Measurements from ENCODE around the gene ZNF785. TPM values are rescaled to one million over a fixed set of nuclear protein-coding genes. Genes with fewer than 3 reads are reported as not detected.
"Not testable (repeated sequence)": the region's sequence is repeated elsewhere in the genome, so short reads cannot be mapped to it uniquely, and the experiment has no call there.

The ZNF785 gene
- total RNA-seq, 1 experiment from 2014 or later, result 2.8 TPM

- no peaks in the 10 kb centered on the region for H3K36me3 ChIP-seq (replicated peaks; ENCODE audit: control insufficient read depth, insufficient read depth, low read length)
- H3K4me3 ChIP-seq (ENCODE audit: insufficient read depth, low read depth, low read length), result no peak overlapping the region
- DNase-seq, result no peak
- no peaks in the 10 kb centered on the region for H3K27me3 ChIP-seq (ENCODE audit: control insufficient read depth, insufficient read depth, low read length)
Measured at GRCh38 chr16:30546115-30546514, 39.4 kb downstream of the ZNF785 start.

- no peaks in the 10 kb centered on the region for H3K27me3 ChIP-seq (ENCODE audit: control insufficient read depth, insufficient read depth, low read length)
- no peaks in the 10 kb centered on the region; the same call in 1 of the 2 replicates for H3K36me3 ChIP-seq (replicated peaks; ENCODE audit: control insufficient read depth, insufficient read depth, low read length)
- no peak for DNase-seq
- no peak overlapping the region for H3K4me3 ChIP-seq (ENCODE audit: insufficient read depth, low read depth, low read length)
Measured at GRCh38 chr16:30543067-30543466, 42.4 kb downstream of the ZNF785 start.

- H3K36me3 ChIP-seq (replicated peaks; ENCODE audit: control insufficient read depth, insufficient read depth, low read length), result no peaks in the 10 kb centered on the region; the same call in 1 of the 2 replicates
- H3K4me3 ChIP-seq (ENCODE audit: insufficient read depth, low read depth, low read length), result no peak overlapping the region
- DNase-seq, result no peak
- H3K27me3 ChIP-seq (ENCODE audit: control insufficient read depth, insufficient read depth, low read length), result no peaks in the 10 kb centered on the region
Measured at GRCh38 chr16:30541502-30542329, 43.8 kb downstream of the ZNF785 start.

- H3K36me3 ChIP-seq (replicated peaks; ENCODE audit: control insufficient read depth, insufficient read depth, low read length); DNase-seq; H3K27me3 ChIP-seq (ENCODE audit: control insufficient read depth, insufficient read depth, low read length); H3K4me3 ChIP-seq (ENCODE audit: insufficient read depth, low read depth, low read length): not testable (repeated sequence)
Measured at GRCh38 chr16:30540916-30541464, 44.5 kb downstream of the ZNF785 start.

GRCh38 chr16:30539986-30540526 lies 45.4 kb downstream of the ZNF785 start:
- H3K4me3 ChIP-seq (ENCODE audit: insufficient read depth, low read depth, low read length); H3K27me3 ChIP-seq (ENCODE audit: control insufficient read depth, insufficient read depth, low read length); H3K36me3 ChIP-seq (replicated peaks; ENCODE audit: control insufficient read depth, insufficient read depth, low read length); DNase-seq: not testable (repeated sequence)

GRCh38 chr16:30539000-30539964 lies 46.2 kb downstream of the ZNF785 start:
- no peaks in the 10 kb centered on the region; the same call in 1 of the 2 replicates for H3K36me3 ChIP-seq (replicated peaks; ENCODE audit: control insufficient read depth, insufficient read depth, low read length)
- no peak overlapping the region for H3K4me3 ChIP-seq (ENCODE audit: insufficient read depth, low read depth, low read length)
- no peak for DNase-seq
- H3K27me3 ChIP-seq (ENCODE audit: control insufficient read depth, insufficient read depth, low read length), result no peaks in the 10 kb centered on the region

- H3K36me3 ChIP-seq (replicated peaks; ENCODE audit: control insufficient read depth, insufficient read depth, low read length); DNase-seq: not testable (repeated sequence)
Measured at GRCh38 chr16:30536391-30537024, 49.0 kb downstream of the ZNF785 start.

GRCh38 chr16:30535777-30536190 lies 49.7 kb downstream of the ZNF785 start:
- peak; percentile 87 for DNase-seq
- peaks cover 2% of the 10 kb centered on the region for H3K36me3 ChIP-seq (replicated peaks; ENCODE audit: control insufficient read depth, insufficient read depth, low read length)
- peak overlapping the region; percentile 86 for H3K4me3 ChIP-seq (ENCODE audit: insufficient read depth, low read depth, low read length)
- no peaks in the 10 kb centered on the region for H3K27me3 ChIP-seq (ENCODE audit: control insufficient read depth, insufficient read depth, low read length)

More at GRCh38 chr16:30536391-30537024, 49.0 kb downstream of the ZNF785 start:
- not testable (repeated sequence) for H3K27me3 ChIP-seq (ENCODE audit: control insufficient read depth, insufficient read depth, low read length); H3K4me3 ChIP-seq (ENCODE audit: insufficient read depth, low read depth, low read length)

GRCh38 chr16:30535106-30535776 lies 50.3 kb downstream of the ZNF785 start:
- H3K27me3 ChIP-seq (ENCODE audit: control insufficient read depth, insufficient read depth, low read length), result no peaks in the 10 kb centered on the region
- H3K4me3 ChIP-seq (ENCODE audit: insufficient read depth, low read depth, low read length), result peak overlapping the region; percentile 86
- no peak for DNase-seq
- peaks cover 2% of the 10 kb centered on the region for H3K36me3 ChIP-seq (replicated peaks; ENCODE audit: control insufficient read depth, insufficient read depth, low read length)

GRCh38 chr16:30534368-30535105 lies 51.0 kb downstream of the ZNF785 start, which contains the start of gene ZNF747:
TSS of gene ZNF747 (minus strand) at chr16:30534858. CDS start at chr16:30534679, 179 bp downstream.
- peak; percentile 97 for DNase-seq
- no peaks in the 10 kb centered on the region for H3K27me3 ChIP-seq (ENCODE audit: control insufficient read depth, insufficient read depth, low read length)
- peak within 1 kb of the TSS; percentile 86 for H3K4me3 ChIP-seq (ENCODE audit: insufficient read depth, low read depth, low read length)
- peaks cover 2% of the 10 kb centered on the region for H3K36me3 ChIP-seq (replicated peaks; ENCODE audit: control insufficient read depth, insufficient read depth, low read length)

- DNase-seq, result peak; percentile 59
- no peaks in the 10 kb centered on the region for H3K27me3 ChIP-seq (ENCODE audit: control insufficient read depth, insufficient read depth, low read length)
- H3K4me3 ChIP-seq (ENCODE audit: insufficient read depth, low read depth, low read length), result peak overlapping the region; percentile 86
- peaks cover 2% of the 10 kb centered on the region for H3K36me3 ChIP-seq (replicated peaks; ENCODE audit: control insufficient read depth, insufficient read depth, low read length)
Measured at GRCh38 chr16:30533748-30534367, 51.6 kb downstream of the ZNF785 start.

GRCh38 chr16:30533146-30533522 lies 52.4 kb downstream of the ZNF785 start:
- no peak for DNase-seq
- Histone ChIP-seq H3K4me3 (ENCODE audit: insufficient read depth, low read depth, low read length) (no peak overlapping the region), H3K36me3 (replicated peaks; ENCODE audit: control insufficient read depth, insufficient read depth, low read length) (peaks cover 2% of the 10 kb centered on the region), H3K27me3 (ENCODE audit: control insufficient read depth, insufficient read depth, low read length) (no peaks in the 10 kb centered on the region)

All from H7 (cell line).